GM21367 (cell line): ENCODE data around the gene ACTR1A.
"Not testable (repeated sequence)": the region's sequence is repeated elsewhere in the genome, so short reads cannot be mapped to it uniquely, and the experiment has no call there.

Experiments used
- ATAC-seq: cut with Tn5 transposase; IDR thresholded peaks from one replicate; pipeline ENCODE4 v1.9.1; 2021; ENCODE audit not compliant: unreplicated experiment

The ACTR1A gene

GRCh38 chr10:102515724-102516123, 13.2 kb upstream of the ACTR1A start:
- ATAC-seq = no peak

- ATAC-seq = no peak
These were observed 12.2 kb upstream of the ACTR1A start for GRCh38 chr10:102514487-102515311.

GRCh38 chr10:102511583-102512274, 9.2 kb upstream of the ACTR1A start:
- peak; percentile 82 for ATAC-seq

GRCh38 chr10:102509387-102509786, 6.9 kb upstream of the ACTR1A start:
- no peak for ATAC-seq

- no peak for ATAC-seq
These were observed 6.0 kb upstream of the ACTR1A start for GRCh38 chr10:102508506-102508905.

GRCh38 chr10:102507521-102507920, 5.0 kb upstream of the ACTR1A start:
- ATAC-seq = no peak

GRCh38 chr10:102505462-102506115, 3.1 kb upstream of the ACTR1A start:
- no peak for ATAC-seq

- ATAC-seq = no peak
These were observed 2.4 kb upstream of the ACTR1A start for GRCh38 chr10:102504976-102505300.

GRCh38 chr10:102504179-102504975, 1.9 kb upstream of the ACTR1A start:
- ATAC-seq = no peak

- ATAC-seq = peak; percentile 47
These were observed 1.0 kb upstream of the ACTR1A start, which contains the start of gene SUFU for GRCh38 chr10:102503264-102504178. SUFU (plus strand) TSS chr10:102503972; CDS start chr10:102504153, 181 bp downstream.

- ATAC-seq = peak; percentile 64
These were observed 529 bp downstream of the ACTR1A start for GRCh38 chr10:102502029-102502336.

- no peak for ATAC-seq
These were observed 1.1 kb downstream of the ACTR1A start for GRCh38 chr10:102501201-102502028.

- not testable (repeated sequence) for ATAC-seq
These were observed 1.8 kb downstream of the ACTR1A start for GRCh38 chr10:102500686-102501085.

GRCh38 chr10:102499356-102499755, 3.2 kb downstream of the ACTR1A start:
- ATAC-seq = no peak

GRCh38 chr10:102497545-102497944, 5.0 kb downstream of the ACTR1A start:
- no peak for ATAC-seq

- no peak for ATAC-seq
These were observed 8.7 kb downstream of the ACTR1A start for GRCh38 chr10:102493771-102494170.

- ATAC-seq = no peak
These were observed 9.5 kb downstream of the ACTR1A start for GRCh38 chr10:102492983-102493382.

GRCh38 chr10:102492344-102492939, 10.1 kb downstream of the ACTR1A start:
- no peak for ATAC-seq

GRCh38 chr10:102491136-102491535, 11.4 kb downstream of the ACTR1A start:
- no peak for ATAC-seq
